SK-N-SH (cell line): ENCODE measurements around the gene RDX. TPM values are rescaled to one million over a fixed set of nuclear protein-coding genes. Genes with fewer than 3 reads are reported as not detected.

Experiments
- CTCF ChIA-PET: fragments of 300-600, 350-600 bp; formaldehyde crosslinking; extraction: SDS; loops from one replicate; lab custom pipeline; 2021; lab: Yijun Ruan, JAX
- POLR2A ChIA-PET: fragments of 350-600 bp; sonication (Branson Sonifier 250); formaldehyde crosslinking; extraction: SDS; loops from one replicate; lab custom pipeline; 2020; ENCODE audit warnings: antibody characterized with exemption, inconsistent platforms; lab: Yijun Ruan, JAX
- DNase-seq: peaks from one replicate; pipeline ENCODE4 v3.0.0; 2012
- H2AFZ ChIP-seq: fragments of 200-600 bp; sonication (generic); 2 replicates; pipeline ENCODE4 v1.8.1; 2016; ENCODE audit warnings: antibody characterized with exemption, mild to moderate bottlenecking, low read depth
- H3F3A ChIP-seq: fragments of 200-600 bp; sonication (generic); replicated peaks from 2 replicates; pipeline ENCODE3; 2016; ENCODE audit warnings: antibody characterized with exemption, mild to moderate bottlenecking; ENCODE audit not compliant: insufficient read depth
- H3K27ac ChIP-seq, 2 experiments: fragments of 200-500 bp in 1 of 2; fragments of 200-600 bp in 1 of 2; sonication (Bioruptor generic) in 1 of 2; sonication (generic), shearing (Covaris generic) in 1 of 2; 2 replicates each; pipeline versions ENCODE4 v1.5.1 to v1.6.1; 2014 to 2016; ENCODE audit warnings: low read depth in 2 of 2, inconsistent platforms in 1 of 2, low read length in 1 of 2, mild to moderate bottlenecking in 1 of 2, mixed read lengths in 1 of 2
- H3K27me3 ChIP-seq: fragments of 200-600 bp; sonication (generic), shearing (Covaris generic); 2 replicates; pipeline ENCODE4 v1.6.1; 2016; ENCODE audit warnings: mixed run types; ENCODE audit not compliant: insufficient read depth
- H3K36me3 ChIP-seq, 2 experiments: fragments of 200-500 bp in 1 of 2; fragments of 200-600 bp in 1 of 2; sonication (Bioruptor generic) in 1 of 2; sonication (generic) in 1 of 2; replicated peaks in 1 of 2; 2 replicates each; pipeline versions ENCODE3 to v1.5.1; 2014 to 2016; ENCODE audit warnings: low read length in 1 of 2, mild to moderate bottlenecking in 1 of 2; ENCODE audit not compliant: insufficient read depth in 2 of 2, control insufficient read depth in 1 of 2
- H3K4me1 ChIP-seq, 2 experiments: fragments of 200-500 bp in 1 of 2; fragments of 200-600 bp in 1 of 2; sonication (Bioruptor generic) in 1 of 2; sonication (generic), shearing (Covaris generic) in 1 of 2; 2 replicates each; pipeline versions ENCODE4 v1.5.1 to v1.6.1; 2014 to 2016; ENCODE audit warnings: low read depth in 1 of 2, low read length in 1 of 2, mixed run types in 1 of 2; ENCODE audit not compliant: insufficient read depth in 2 of 2, control insufficient read depth in 1 of 2
- H3K4me2 ChIP-seq: fragments of 200-600 bp; sonication (generic), shearing (Covaris generic); 2 replicates; pipeline ENCODE4 v1.6.1; 2017; ENCODE audit warnings: mixed run types
- H3K4me3 ChIP-seq, 2 experiments: fragments of 200-500 bp in 1 of 2; fragments of 200-600 bp in 1 of 2; sonication (Bioruptor generic) in 1 of 2; sonication (generic), shearing (Covaris generic) in 1 of 2; 2 replicates each; pipeline versions ENCODE4 v1.5.1 to v1.8.1; 2014 to 2016; ENCODE audit warnings: low read depth in 2 of 2, inconsistent platforms in 1 of 2, low read length in 1 of 2, mild to moderate bottlenecking in 1 of 2, mixed read lengths in 1 of 2, moderate library complexity in 1 of 2
- H3K79me2 ChIP-seq: fragments of 200-600 bp; sonication (generic); 2 replicates; pipeline ENCODE4 v1.8.1; 2017; ENCODE audit warnings: mild to moderate bottlenecking; ENCODE audit not compliant: insufficient read depth
- H3K9ac ChIP-seq: fragments of 200-600 bp; sonication (generic); 2 replicates; pipeline ENCODE4 v1.6.1; 2017; ENCODE audit warnings: mixed run types
- H3K9me2 ChIP-seq: fragments of 200-600 bp; sonication (generic); 2 replicates; pipeline ENCODE4 v1.6.1; 2017; ENCODE audit warnings: mixed run types
- H3K9me3 ChIP-seq: fragments of 200-600 bp; sonication (generic); 2 replicates; pipeline ENCODE4 v1.6.1; 2017; ENCODE audit warnings: mixed run types, mild to moderate bottlenecking, moderate library complexity
- H4K20me1 ChIP-seq: fragments of 200-600 bp; sonication (generic); 2 replicates; pipeline ENCODE4 v1.6.1; 2017; ENCODE audit warnings: mild to moderate bottlenecking, mixed run types; ENCODE audit not compliant: insufficient read depth
- CHD2 ChIP-seq: fragments of 150-350 bp; IDR thresholded peaks from 2 replicates; pipeline ENCODE4 v1.6.1; 2018; ENCODE audit warnings: low read length; ENCODE audit not compliant: partially characterized antibody
- FOSL2 ChIP-seq: IDR thresholded peaks from 2 replicates; pipeline ENCODE4 v1.4.0; 2012; ENCODE audit warnings: low read depth, mild to moderate bottlenecking, moderate library complexity, borderline replicate concordance
- GABPA ChIP-seq: IDR thresholded peaks from 2 replicates; pipeline ENCODE4 v1.4.0; 2012; ENCODE audit warnings: low read depth, mild to moderate bottlenecking
- MAX ChIP-seq: IDR thresholded peaks from 2 replicates; pipeline ENCODE4 v1.4.0; 2012; ENCODE audit warnings: low read depth
- MXI1 ChIP-seq: IDR thresholded peaks from 2 replicates; pipeline ENCODE4 v1.6.1; 2012; ENCODE audit warnings: mild to moderate bottlenecking, low read depth, low read length, improper control_type of control experiment
- NFIC ChIP-seq: IDR thresholded peaks from 2 replicates; pipeline ENCODE4 v1.4.0; 2012; ENCODE audit warnings: borderline replicate concordance
- NRF1 ChIP-seq: IDR thresholded peaks from 2 replicates; pipeline ENCODE4 v1.6.1; 2012; ENCODE audit warnings: low read depth, mild to moderate bottlenecking, low read length
- PBX3 ChIP-seq: IDR thresholded peaks from 2 replicates; pipeline ENCODE4; 2012
- POLR2AphosphoS5 ChIP-seq: IDR thresholded peaks from 2 replicates; pipeline ENCODE4 v1.6.1; 2012; ENCODE audit warnings: low read depth, low read length
- RCOR1 ChIP-seq: fragments of 150-350 bp; IDR thresholded peaks from 2 replicates; pipeline ENCODE4 v1.6.1; 2017; ENCODE audit warnings: antibody characterized with exemption, low read length
- RFX5 ChIP-seq: IDR thresholded peaks from 2 replicates; pipeline ENCODE4 v1.6.1; 2012; ENCODE audit warnings: mild to moderate bottlenecking, improper control_type of control experiment, low read length
- RXRA ChIP-seq: IDR thresholded peaks from 2 replicates; pipeline ENCODE4 v1.4.0; 2012; ENCODE audit warnings: low read depth, mild to moderate bottlenecking, borderline replicate concordance
- SIN3A ChIP-seq: IDR thresholded peaks from 2 replicates; pipeline ENCODE4 v1.6.1; 2012; ENCODE audit warnings: low read depth, mild to moderate bottlenecking, low read length, moderate library complexity, borderline replicate concordance
- SMC3 ChIP-seq: IDR thresholded peaks from 2 replicates; pipeline ENCODE4 v1.6.1; 2012; ENCODE audit warnings: low read depth, low read length, improper control_type of control experiment
- TCF12 ChIP-seq: IDR thresholded peaks from 2 replicates; pipeline ENCODE4 v1.4.0; 2012
- TEAD4 ChIP-seq: IDR thresholded peaks from 2 replicates; pipeline ENCODE4 v1.4.0; 2012; ENCODE audit warnings: mild to moderate bottlenecking, borderline replicate concordance; ENCODE audit not compliant: insufficient read depth
- USF1 ChIP-seq: IDR thresholded peaks from 2 replicates; pipeline ENCODE4 v1.4.0; 2012; ENCODE audit warnings: low read depth, borderline replicate concordance
- USF2 ChIP-seq: fragments of 150-350 bp; IDR thresholded peaks from 2 replicates; pipeline ENCODE4 v1.6.1; 2017; ENCODE audit warnings: antibody characterized with exemption, low read length, low read depth, borderline replicate concordance
- ZBTB33 ChIP-seq: IDR thresholded peaks from 2 replicates; pipeline ENCODE4 v1.4.0; 2012; ENCODE audit warnings: low read depth, borderline replicate concordance
- WGBS: methylation state at CpG from one replicate; pipeline ENCODE4 v1.1.6; 2017; ENCODE audit warnings: low lambda C conversion rate; 5-methylcytosine and 5-hydroxymethylcytosine counted together
- polyA plus RNA-seq, 3 experiments: library from polyadenylated mRNA; depleted of rRNA; stranded (reverse); fragments of >200 nt; gene quantifications; 2 replicates each; pipeline ENCODE4 v1.2.3, GENCODE V29; 2012

RDX gene
- polyA plus RNA-seq, 1 of the 3 experiments (the other 2 are of a cell fraction): 29.4 TPM

GRCh38 chr11:110199184-110199981 lies 97.0 kb downstream of the RDX start:
- WGBS: 84% methylated on average over 4 of the region's 4 CpGs
- no peaks in the 10 kb centered on the region for H4K20me1 ChIP-seq
- no peak for DNase-seq
- no peaks in the 10 kb centered on the region for H3K27me3 ChIP-seq
- H2AFZ ChIP-seq: no peak overlapping the region
- H3K4me2 ChIP-seq: no peak overlapping the region
- CTCF ChIA-PET: interaction anchor here (0.9 to 7.9 kb wide), 6 partner anchors 12 to 247 kb away, joined by 3 to 88 read pairs (median 6); partner anchors contain the start of genes FDX1 and ZC3H12C
- TF ChIP-seq CHD2 (no peak), FOSL2 (no peak), ZBTB33 (no peak), TCF12 (no peak)
- POLR2A ChIA-PET: no interaction called here
- H3K4me1 ChIP-seq: peaks cover 0 to 34% of the 10 kb centered on the region in 2 experiments; a peak in 1 of 4 replicates
- H3K27ac ChIP-seq: no peak overlapping the region
- peaks cover 17% of the 10 kb centered on the region for H3F3A ChIP-seq
- no peaks in the 10 kb centered on the region for H3K79me2 ChIP-seq
- H3K9ac ChIP-seq: no peak overlapping the region
- H3K9me2 ChIP-seq: no peaks in the 10 kb centered on the region
- H3K4me3 ChIP-seq: no peak overlapping the region
- H3K9me3 ChIP-seq: no peaks in the 10 kb centered on the region
- H3K36me3 ChIP-seq: no peaks in the 10 kb centered on the region

- DNase-seq: no peak
- ChIA-PET CTCF (interaction anchor here (0.9 to 7.9 kb wide), 7 partner anchors 105 to 345 kb away, joined by 3 to 88 read pairs (median 6); partner anchors contain the start of genes FDX1 and ZC3H12C), POLR2A (no interaction called here)
- no peak overlapping the region for H2AFZ ChIP-seq
- H3K4me3 ChIP-seq: no peak overlapping the region
- no peaks in the 10 kb centered on the region for H3K79me2 ChIP-seq
- no peaks in the 10 kb centered on the region for H3K9me2 ChIP-seq
- WGBS: 97% methylated on average over 9 of the region's 9 CpGs
- H4K20me1 ChIP-seq: no peaks in the 10 kb centered on the region
- no peak overlapping the region for H3K4me2 ChIP-seq
- H3K4me1 ChIP-seq: peaks cover 0 to 40% of the 10 kb centered on the region in 2 experiments; a peak in 1 of 4 replicates
- no peaks in the 10 kb centered on the region for H3K9me3 ChIP-seq
- H3K9ac ChIP-seq: no peak overlapping the region
- no peaks in the 10 kb centered on the region for H3K36me3 ChIP-seq
- peaks cover 25% of the 10 kb centered on the region for H3F3A ChIP-seq
- H3K27me3 ChIP-seq: no peaks in the 10 kb centered on the region
- H3K27ac ChIP-seq: no peak overlapping the region
- TF ChIP-seq POLR2AphosphoS5 (no peak), RFX5 (no peak), RCOR1 (no peak), TEAD4 (no peak), USF2 (no peak), MAX (no peak), CHD2 (no peak), GABPA (no peak), MXI1 (no peak), NFIC (no peak), USF1 (no peak), PBX3 (no peak), NRF1 (no peak), SIN3A (no peak), SMC3 (no peak), RXRA (no peak)
These were observed 98.2 kb downstream of the RDX start for GRCh38 chr11:110198031-110198729.
